Endometrial microvascular endothelial cells (primary cell): ENCODE data around the gene CTDNEP1. TPM values are rescaled to one million over a fixed set of nuclear protein-coding genes. Genes with fewer than 3 reads are reported as not detected.
"Not testable (repeated sequence)": the region's sequence is repeated elsewhere in the genome, so short reads cannot be mapped to it uniquely, and the experiment has no call there.

Source experiments
- in situ Hi-C: cut with HindIII; loops from 2 replicates; pipeline ENCODE4 v1.10.0; 2017; ENCODE audit warnings: low sequenced_read_pairs, low pct_unique_long_range_greater_than_20kb; ENCODE audit errors: inconsistent ontology term
- total RNA-seq: library from RNA; depleted of rRNA; stranded (reverse); fragments of >200 nt; gene quantifications from one replicate; pipeline ENCODE4 v1.2.3, GENCODE V29; 2015; ENCODE audit errors: inconsistent ontology term

Gene CTDNEP1
- total RNA-seq, 1 donor from 2014 or later: 55.9 TPM

DNA sequence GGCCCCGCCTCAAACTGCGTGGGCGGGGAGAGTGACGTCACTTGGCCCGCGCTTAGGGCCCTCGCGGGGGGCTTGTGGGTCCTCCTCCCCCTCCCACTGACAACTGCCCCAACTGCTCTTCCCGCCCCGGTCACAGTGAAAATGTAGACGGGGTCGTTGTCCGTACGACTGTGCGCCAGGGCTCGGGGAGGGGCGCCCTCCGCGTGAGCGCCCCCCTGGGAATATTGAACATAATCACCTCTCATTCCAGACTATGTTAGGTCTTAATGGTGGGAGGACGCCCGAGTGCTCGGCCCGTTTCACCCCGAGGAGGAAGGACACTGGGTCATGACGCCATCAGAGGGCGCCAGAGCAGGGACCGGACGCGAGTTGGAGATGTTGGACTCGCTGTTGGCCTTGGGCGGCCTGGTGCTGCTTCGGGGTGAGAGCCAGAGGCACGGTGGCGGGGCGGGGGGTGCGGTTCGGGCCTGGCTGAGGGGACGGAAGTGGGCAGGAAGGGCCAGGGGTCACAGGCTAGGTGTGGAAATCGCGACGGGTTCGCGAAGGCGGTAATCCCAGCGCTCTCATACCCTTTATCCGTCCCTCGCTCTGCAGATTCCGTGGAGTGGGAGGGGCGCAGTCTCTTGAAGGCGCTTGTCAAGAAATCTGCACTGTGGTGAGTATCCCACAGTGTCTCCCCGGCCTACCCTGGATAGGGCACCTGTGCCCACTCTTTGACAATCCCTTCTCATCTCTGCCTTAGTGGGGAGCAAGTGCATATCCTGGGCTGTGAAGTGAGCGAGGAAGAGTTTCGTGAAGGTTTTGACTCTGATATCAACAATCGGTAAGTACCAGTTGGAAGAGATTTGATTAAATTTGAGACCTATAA, 876 bp upstream of the CTDNEP1 start, which contains the start of gene ELP5:
Gene ELP5, plus strand, starts transcription at position 40 of the 868 bp plus-strand sequence. Its CDS starts 336 bp downstream, at position 376.
- in situ Hi-C loops: no loop called here

DNA sequence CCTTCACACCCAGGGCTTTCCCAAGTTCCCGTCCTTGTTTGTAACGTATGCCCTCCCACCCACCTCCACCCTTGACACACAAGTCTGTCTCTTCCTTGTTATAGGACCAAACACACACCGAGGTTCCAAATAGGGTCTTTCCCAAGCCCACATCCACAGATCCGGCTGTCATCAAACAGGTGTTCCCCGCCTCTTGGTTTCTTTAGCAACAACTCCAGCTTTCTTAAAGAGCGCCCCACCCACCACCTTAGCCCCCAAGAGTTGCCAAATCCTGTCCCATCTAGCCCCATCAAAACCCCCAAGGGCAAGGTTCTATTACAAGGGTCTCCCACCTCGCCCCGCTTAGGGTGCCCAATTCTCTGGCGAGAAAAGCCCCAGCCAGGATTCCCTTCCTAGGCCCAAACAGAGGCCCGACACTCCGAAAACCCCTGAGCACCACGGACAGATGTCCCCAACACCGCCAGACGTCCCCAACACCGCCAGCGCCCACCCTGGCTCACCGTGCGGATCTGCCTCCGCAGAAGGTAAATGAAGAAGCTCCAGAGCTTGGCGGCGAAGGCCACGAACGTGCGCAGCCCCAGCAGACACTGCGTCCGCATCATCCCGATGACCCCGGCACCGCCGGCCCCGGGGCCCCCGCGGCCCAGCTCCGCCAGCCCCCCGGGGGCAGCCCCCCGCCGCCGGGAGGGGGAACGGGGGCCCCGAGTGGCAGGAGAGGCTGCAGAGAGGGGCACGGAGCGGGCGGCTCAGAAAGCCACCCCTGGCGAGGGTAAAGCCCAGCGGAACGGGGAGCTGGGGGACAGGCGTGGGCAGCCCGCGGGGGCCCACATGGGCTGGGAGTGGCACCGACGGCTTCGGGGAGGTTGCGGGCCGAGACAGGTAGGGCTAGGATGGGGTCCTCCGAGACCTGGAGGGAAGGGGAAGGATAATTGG, 573 bp downstream of the CTDNEP1 start:
- in situ Hi-C loops: no loop called here

DNA sequence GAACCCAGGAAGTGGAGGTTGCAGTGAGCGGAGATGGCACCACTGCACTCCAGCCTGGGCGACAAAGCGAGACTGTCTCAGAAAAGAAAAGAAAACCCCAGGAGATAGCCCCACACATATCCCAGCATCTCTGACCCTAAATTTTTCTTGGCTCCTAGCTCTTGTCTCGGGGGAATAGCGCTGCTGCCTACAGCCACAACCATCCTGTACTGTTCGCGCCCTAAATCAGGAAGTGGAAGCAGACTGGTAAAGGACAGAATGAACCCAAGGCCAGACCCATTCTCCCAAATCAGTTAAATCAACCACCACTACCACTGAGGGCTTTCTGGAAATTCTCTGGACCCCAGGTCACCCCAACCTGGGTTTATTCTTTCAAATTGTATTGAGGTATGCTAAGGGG, 1.7 kb downstream of the CTDNEP1 start:
- in situ Hi-C loops: no loop called here

DNA sequence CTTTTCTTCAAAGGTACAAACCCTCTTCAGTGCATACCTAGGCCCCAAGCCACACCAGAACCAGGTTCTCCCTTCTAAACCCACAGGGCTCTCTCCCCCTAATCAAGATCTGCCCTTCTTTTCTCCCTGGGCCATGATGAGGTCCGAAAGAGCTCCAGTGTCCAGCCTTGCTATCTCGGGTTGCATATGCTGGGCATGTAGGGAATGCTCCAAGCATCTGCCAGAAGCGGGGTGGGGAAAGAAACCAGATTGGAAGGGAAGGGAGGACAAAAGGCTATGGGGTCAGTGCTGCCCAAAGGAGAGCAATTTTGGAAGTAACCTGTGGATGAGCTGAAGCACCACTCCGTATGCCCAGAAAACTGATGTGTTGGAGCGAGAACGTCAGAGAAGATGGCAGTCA, 2.3 kb downstream of the CTDNEP1 start:
- in situ Hi-C loops: no loop called here

DNA sequence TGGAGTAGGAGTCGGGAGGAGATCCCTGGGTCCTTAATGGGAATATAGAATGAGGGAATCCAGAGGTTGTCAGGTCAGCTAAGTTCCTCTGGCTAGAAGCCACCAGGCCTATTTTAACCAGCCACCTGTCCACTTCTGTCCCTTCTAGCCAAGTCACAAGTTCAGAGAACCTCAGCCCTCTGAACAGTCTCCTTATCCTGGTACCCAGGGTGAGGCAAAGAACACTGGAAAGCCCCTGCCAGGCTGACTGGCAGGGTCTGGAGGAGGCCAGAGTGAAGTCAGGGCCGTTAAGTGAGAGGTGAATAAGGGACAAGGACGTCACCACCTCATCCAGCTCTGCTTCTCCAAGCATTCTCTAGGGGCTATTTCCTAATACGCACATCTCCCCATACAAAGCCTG, 2.7 kb downstream of the CTDNEP1 start:
- in situ Hi-C loops: no loop called here

DNA sequence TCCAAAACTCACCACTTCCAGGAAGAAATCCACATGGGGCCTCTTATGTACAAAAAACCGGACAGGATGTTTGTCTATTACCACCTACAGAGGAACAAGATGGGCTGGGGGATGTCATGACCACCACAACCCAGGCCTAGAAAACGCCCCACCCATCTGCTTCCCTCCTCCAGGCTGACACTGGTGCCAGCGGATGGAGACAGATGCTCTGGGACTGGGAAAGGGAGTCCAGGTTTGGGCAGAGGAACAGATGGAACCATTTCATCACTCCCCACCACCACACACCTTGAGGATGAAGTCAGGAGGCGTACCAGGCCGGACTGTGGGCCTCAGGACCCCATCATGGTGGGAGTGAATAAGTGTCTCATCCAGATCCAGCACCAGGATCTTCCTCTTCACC, 4.8 kb downstream of the CTDNEP1 start:
- in situ Hi-C loops: no loop called here

DNA sequence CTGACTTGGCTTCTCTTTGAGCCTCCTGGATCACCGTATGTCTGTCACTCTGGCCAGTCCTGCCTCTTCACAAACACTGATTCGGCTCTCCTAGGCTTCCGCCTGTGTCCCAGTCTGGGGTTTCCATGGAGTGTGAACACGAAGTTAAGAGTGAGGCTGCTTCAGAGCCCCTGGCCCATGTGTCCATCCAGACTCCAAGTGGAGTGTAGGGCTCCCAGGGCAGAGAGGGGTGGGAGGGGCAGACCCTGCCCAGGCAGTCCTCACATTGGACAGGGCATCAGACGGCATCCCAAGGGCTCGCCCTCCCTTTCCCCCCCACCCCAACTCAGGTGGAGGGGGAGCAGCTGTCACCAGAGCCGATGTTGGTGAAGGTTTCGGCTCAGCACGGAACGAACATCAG, 7.7 kb downstream of the CTDNEP1 start:
- in situ Hi-C loops: not testable (repeated sequence)

DNA sequence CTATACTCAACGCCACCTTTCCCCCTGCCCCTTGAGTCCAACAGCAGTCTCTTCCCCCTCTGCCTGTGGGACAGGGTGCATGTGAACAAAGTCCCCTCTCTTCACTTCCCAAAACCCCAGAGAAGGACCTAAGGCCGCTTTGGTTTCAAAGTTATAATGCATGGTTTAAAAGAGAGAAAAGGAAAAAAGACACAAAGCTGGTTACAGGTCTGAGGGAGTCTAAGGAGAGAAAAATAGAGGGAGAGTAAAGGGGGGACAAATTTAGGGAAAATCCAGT, 8.1 kb downstream of the CTDNEP1 start:
- in situ Hi-C loops: no loop called here

DNA sequence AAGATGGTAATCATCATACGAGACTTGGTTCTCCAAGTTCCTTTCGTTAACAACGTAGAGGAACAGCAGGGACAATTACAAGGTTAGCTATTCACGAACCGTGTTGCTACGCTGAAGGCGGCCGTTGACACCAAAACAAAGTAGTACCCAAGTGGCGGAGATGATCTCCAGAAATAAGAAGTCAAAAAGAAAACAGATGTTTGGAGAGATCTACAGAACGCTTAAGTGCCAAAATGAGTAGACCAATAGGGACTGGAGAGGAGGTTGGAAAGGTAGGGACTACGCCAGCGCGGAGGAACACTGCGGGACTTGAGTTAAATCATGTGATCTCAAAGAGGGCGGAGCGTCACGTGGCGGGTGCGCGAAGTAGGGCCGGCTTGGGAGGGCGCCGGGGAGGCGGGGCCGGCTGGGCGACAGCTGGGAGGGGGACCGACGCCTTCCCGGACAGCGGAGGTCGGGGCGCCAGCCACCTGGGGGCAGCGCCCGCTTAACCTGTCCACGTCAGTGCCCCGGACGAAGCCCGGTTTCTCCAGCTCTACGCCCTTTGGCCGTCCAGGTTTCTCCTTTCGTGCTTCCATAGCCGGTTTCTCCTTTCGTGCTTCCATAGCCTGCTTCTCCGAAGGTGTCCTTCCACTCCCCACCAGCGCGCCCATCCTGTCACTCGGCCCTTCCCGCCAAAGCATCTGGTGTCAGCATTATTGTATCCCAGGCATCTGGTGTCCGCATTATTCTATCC, 8.6 kb downstream of the CTDNEP1 start:
- in situ Hi-C loops: no loop called here

DNA sequence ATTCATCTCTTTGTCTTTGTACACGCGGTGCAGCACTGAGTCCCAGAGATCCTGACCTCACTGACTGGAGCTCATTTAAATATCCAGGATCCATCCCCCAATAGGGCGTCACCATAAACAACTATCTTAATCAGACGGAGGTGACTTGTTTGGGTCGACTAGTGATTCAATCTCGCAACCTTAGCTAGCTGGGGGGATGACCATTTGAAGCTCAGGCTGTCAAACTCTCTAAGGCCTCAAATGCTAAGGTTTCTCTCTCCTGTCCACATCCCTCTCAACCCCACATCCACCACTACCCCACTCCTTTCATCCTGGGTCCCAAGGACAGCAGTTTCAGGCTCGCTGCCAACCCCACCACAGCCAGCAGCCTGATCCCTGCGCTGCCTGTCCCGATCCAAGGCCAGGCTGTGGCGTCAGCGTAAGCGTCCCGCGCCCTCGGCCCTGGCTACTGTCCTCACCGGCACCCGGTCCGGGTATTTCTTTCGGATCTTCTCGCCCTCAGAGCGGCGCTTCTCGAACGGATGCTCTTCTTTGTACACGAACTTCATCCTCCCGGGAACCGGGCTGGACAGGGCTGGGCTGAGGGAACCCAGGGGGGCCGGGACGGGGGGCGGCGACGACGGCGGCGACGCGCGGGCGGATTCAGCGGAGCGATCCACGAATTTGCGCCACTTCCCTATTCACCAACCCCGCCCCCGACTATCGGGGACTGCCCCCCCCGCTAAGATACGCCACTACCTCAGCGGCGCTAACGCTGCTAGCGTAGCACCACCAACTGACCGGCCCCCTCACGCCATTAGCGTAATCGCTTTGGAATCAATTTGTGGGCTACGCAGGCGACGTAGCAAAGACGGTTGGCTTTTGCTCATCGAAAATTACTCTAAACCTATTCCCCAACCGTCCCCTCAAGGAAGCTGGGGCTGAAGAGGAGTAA, 9.5 kb downstream of the CTDNEP1 start, which contains the start of gene GABARAP:
Gene GABARAP, minus strand, starts transcription at position 667 of the 934 bp plus-strand sequence. Its CDS starts 119 bp downstream, at position 548.
- in situ Hi-C loops: no loop called here

DNA sequence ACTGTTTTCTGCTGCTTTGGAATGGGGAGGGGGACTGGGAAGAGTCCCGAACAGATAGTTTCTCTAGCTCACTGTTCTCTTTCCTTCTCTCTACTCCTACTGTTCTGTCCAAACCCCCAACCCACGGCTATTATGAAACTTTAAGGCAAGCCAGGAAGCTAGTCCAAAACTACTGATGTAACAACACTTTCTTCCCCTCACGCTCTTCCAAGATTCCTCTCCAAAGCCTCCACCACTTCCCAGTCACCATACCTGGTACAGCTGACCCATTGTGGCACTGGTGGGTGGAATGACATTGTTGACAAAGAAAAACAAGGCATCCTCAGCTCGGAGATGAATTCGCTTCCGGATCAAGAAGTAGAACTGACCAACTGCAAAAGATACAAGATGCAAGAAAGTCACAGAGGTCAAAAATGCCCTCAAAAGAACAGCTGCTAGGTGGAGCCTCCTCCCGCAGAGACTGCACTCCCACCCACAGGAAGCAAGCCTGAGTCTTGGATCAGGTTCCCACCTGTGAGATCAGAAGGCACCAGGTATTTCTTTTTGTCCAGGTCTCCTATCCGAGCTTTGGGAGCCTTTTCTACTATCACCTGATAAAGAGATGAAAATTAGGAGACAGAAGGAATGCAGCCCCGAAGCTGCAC, 10.3 kb downstream of the CTDNEP1 start:
- in situ Hi-C loops: no loop called here

DNA sequence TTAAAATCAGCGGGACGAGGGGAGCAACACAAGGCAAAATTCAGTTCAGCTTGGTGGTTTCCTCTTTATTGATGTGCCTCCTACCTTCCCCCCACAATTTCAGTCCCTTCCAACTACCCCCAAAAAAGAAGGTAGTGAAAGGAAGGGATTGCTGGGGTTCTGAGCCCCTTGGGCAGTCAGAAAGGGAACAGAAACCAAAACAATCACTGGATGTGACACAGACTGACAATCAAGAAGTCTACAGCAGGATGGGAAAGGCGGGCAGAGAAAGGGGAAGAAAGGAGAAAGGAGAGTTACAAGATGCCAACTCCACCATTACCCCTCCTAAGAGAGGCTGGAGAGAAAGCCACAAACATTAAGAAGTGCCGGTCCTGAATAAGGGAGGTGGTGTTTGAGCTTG, 11.2 kb downstream of the CTDNEP1 start:
- in situ Hi-C loops: no loop called here

DNA sequence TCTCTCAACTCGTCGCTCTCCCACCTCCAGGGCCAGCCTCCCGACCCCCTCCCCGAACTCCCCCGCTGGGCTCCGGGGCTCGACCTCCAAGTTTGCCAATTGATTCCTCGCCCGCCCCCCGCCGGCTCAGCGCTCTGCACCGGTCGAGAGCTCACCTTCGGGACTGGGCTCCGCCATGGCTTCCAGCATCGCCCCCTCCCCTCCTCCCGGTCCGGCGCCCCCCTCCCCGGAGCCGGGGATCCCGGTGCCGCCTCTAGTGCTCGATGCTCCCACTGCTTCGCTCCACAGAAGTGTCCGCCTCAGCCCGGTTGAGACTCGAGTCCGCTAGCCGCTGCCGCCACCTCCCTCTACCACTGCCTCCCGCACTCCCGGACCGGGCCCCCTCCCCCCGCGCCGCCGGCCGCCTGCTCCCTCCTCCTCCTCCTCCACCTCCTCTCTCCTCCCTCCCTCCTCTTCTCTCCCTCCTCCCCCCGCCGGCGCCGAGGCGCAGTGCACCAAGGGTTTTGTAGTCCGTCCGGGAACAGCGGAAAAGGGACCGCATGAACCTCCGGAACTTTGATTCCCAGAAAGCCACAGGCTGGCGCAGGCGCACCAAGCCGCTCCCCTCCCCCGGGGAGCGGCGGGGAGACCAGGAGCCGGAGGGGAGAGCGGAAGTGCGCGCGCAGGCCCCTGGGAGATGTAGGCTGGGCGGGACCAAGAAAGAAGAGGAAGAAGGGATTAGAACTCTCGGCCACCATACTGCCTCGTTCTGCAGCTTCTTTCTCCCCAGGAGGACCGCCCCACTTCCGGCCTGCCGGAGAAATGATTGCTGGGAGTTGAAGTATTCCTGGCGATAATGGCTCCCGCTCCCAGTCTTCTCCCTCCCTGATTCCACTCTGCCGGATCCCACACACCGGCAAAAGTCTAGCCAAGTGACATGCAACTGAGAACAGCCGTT, 12.2 kb downstream of the CTDNEP1 start, which contains the start of gene PHF23:
Gene PHF23, minus strand, starts transcription at position 367 of the 937 bp plus-strand sequence. Its CDS starts 178 bp downstream, at position 189.
- in situ Hi-C loops: no loop called here

DNA sequence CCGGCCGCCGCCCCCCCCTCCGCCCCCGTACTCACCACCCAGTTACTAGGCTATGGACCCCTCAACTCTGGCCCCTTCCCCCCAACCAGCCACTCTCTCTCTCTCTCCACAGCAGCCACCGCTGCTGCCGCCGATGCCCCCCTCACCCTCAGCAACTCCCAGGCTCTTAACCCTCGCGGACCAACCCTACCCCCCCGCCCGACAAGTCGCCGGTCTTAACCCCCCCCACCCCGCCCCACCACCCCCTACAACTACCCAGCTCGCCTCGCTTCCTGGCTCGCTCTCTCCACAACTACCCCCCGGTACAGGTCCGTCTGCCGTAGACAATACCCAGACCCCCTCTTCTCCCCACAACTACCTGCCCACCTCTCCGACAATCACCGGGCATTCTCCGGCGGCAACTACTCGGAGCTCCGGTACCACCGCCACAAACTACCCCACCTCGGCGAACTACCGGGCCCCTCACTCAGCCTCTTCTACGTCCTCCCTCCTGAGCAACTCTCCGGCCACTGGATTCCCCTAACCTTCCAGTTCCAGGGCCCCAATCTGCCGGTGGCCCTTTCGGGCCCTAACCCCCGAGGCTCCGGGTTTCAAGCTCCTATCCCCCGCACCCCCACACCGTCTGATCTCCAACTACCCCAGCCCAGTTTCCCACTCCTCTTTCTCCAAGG, 13.0 kb downstream of the CTDNEP1 start:
- in situ Hi-C loops: no loop called here

DNA sequence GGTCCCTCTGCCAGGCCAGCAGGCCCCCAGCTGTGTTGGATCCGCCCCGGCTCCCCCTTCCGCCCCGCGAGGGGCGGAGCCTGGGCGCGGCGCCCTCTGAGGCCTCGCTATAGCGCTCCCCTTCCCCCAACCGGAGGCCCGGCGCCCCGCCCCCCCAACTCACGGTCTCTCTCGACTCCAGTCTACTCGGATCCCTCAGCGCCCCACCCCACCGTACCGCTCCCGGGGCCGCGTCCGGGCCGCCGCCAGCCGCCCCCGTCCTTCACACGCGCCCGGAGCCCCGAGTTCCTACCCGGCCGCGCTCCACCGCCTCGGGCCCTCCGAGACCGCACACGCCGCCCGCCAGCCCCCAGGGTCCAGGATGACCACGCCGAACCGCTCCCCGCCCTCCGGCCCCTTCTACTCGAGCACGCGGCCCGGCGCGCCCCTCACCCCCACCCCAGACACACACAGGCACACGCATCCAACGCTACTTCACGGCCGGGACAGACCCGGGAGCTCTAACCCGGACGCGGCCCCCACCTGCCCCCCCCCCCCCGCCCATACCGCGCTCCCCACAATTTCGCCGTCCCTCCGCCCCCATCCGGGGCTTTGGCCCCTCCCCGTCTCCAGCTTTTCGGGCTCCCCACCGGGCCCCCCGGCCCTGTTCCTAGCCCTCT, 13.6 kb downstream of the CTDNEP1 start:
- in situ Hi-C loops: no loop called here
